HG03025 (cell line): ENCODE data around the gene OTOP2.

Experiments
- ATAC-seq: cut with Tn5 transposase; IDR thresholded peaks from one replicate; pipeline ENCODE4 v1.9.1; 2021; ENCODE audit warnings: mild to moderate bottlenecking, moderate library complexity; ENCODE audit not compliant: unreplicated experiment, low FRiP score

OTOP2 gene

GRCh38 chr17:74922694-74923537 is 1.2 kb upstream of the OTOP2 start, which contains the start of gene USH1G:
TSS of gene USH1G (minus strand) at chr17:74923255. CDS start at chr17:74923073, 182 bp downstream.
- no peak for ATAC-seq

GRCh38 chr17:74923538-74924249 is 379 bp upstream of the OTOP2 start:
- no peak for ATAC-seq

GRCh38 chr17:74925242-74925641 is 1.2 kb downstream of the OTOP2 start:
- ATAC-seq = no peak

- ATAC-seq = no peak
Measured at GRCh38 chr17:74928786-74929185, 4.7 kb downstream of the OTOP2 start.

- no peak for ATAC-seq
Measured at GRCh38 chr17:74930535-74931036, 6.5 kb downstream of the OTOP2 start.

GRCh38 chr17:74935048-74935447 is 11.0 kb downstream of the OTOP2 start:
- no peak for ATAC-seq

GRCh38 chr17:74935585-74936469 is 11.8 kb downstream of the OTOP2 start, which contains the start of gene OTOP3:
TSS of gene OTOP3 (plus strand) at chr17:74935898. CDS start at chr17:74935922, 24 bp downstream.
- no peak for ATAC-seq

GRCh38 chr17:74936470-74936799 is 12.4 kb downstream of the OTOP2 start:
- no peak for ATAC-seq

GRCh38 chr17:74937064-74938051 is 13.3 kb downstream of the OTOP2 start:
- ATAC-seq = no peak

GRCh38 chr17:74938194-74938950 is 14.3 kb downstream of the OTOP2 start:
- ATAC-seq = no peak

GRCh38 chr17:74939534-74939933 is 15.5 kb downstream of the OTOP2 start:
- no peak for ATAC-seq

GRCh38 chr17:74941128-74941725 is 17.2 kb downstream of the OTOP2 start:
- no peak for ATAC-seq

- ATAC-seq = no peak
Measured at GRCh38 chr17:74943808-74944522, 19.9 kb downstream of the OTOP2 start.

- ATAC-seq = no peak
Measured at GRCh38 chr17:74945543-74945942, 21.5 kb downstream of the OTOP2 start.

- no peak for ATAC-seq
Measured at GRCh38 chr17:74946641-74947040, 22.6 kb downstream of the OTOP2 start.

GRCh38 chr17:74947041-74947754 is 23.1 kb downstream of the OTOP2 start:
- ATAC-seq = no peak
